SJSA1 (cell line): ENCODE data around the gene ADAM12. TPM values are rescaled to one million over a fixed set of nuclear protein-coding genes. Genes with fewer than 3 reads are reported as not detected.

ENCODE experiments used
- DNase-seq, 2 experiments: peaks; one replicate each; pipeline ENCODE4 v3.0.0-alpha.2; 2015 to 2020; ENCODE audit warnings: low spot score in 2 of 2, low read depth in 1 of 2
- H3K27ac ChIP-seq: fragments of 250-450 bp; sonication (Bioruptor Pico); 2 replicates; pipeline ENCODE4 v1.5.1; 2020; ENCODE audit warnings: mild to moderate bottlenecking, moderate library complexity
- H3K27me3 ChIP-seq: fragments of 250-450 bp; sonication (Bioruptor Pico); replicated peaks from 2 replicates; pipeline ENCODE4 v1.5.1; 2020; ENCODE audit warnings: mild to moderate bottlenecking, moderate library complexity
- H3K36me3 ChIP-seq: fragments of 250-450 bp; sonication (Bioruptor Pico); 2 replicates; pipeline ENCODE4 v1.5.1; 2020; ENCODE audit warnings: mild to moderate bottlenecking
- H3K4me1 ChIP-seq: fragments of 250-450 bp; sonication (Bioruptor Pico); replicated peaks from 2 replicates; pipeline ENCODE4 v1.6.1; 2021; ENCODE audit warnings: mild to moderate bottlenecking
- H3K4me3 ChIP-seq: fragments of 250-450 bp; sonication (Bioruptor Pico); 2 replicates; pipeline ENCODE4 v1.5.1; 2020; ENCODE audit warnings: mild to moderate bottlenecking
- H3K9me3 ChIP-seq: fragments of 250-450 bp; sonication (Bioruptor Pico); replicated peaks from 2 replicates; pipeline ENCODE4 v1.5.1; 2020; ENCODE audit warnings: mild to moderate bottlenecking
- total RNA-seq: library from RNA; depleted of rRNA; stranded (reverse); fragments of >200 nt; shearing (Covaris generic); gene quantifications from 2 replicates; pipeline ENCODE4 v1.2.3, GENCODE V29; 2014

The ADAM12 gene
- total RNA-seq, 1 experiment from 2014 or later = 3.6 TPM

DNA sequence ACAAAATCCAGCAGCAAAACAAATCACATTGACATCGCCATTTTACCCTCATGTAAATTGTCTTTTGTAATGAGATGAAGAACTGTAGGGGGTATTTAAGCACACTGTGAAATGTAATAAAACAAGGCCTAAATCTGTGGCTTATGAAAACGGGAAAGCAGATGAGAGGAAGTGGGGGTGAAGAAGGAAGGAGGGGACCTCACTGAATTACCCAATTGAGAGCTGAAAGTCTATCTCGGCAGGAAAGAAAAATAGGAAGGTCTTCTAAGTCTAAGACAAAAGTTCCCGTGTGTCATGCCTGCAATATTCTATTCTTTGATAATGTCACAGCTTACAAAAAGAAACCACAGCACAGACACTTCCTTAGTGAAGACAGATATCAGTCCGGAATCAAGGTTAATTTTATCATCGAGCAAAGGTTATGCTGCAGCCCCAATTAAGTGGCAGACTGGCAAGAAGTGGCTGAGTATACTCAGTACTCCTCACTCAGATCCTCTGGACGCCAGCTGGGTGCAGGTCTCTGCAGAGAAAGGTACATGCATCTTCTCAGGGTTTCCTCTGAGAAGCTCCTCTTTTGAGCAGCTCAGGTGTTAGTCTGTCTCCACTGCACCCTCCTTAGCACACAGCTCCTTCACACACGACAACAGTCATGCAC is 252.2 kb downstream of the ADAM12 start:
- Histone ChIP-seq H3K27ac (no peak overlapping the region), H3K36me3 (no peaks in the 10 kb centered on the region), H3K4me1 (peaks cover 25% of the 10 kb centered on the region), H3K27me3 (no peaks in the 10 kb centered on the region), H3K9me3 (no peaks in the 10 kb centered on the region), H3K4me3 (no peak overlapping the region)
- DNase-seq = no peak

DNA sequence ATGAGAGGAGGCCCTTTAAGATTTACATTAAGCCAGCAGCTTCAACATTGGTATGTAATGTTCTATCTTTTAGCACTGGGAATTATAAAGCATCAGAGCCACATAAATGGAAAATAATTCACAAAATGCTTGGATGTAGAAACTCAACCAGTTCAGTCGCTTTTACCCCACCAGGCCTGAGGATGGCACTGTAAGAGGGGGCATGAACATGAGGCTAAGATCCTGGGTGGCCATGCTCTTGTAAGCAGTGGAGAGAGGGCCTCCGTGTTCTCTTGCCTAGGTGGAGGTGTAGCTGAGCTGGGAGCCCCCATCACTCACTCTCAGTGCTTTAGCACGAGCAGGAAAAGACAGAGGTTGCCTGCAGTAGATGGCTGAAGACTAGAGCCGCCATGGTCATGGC is 253.1 kb downstream of the ADAM12 start:
- Histone ChIP-seq H3K27me3 (no peaks in the 10 kb centered on the region), H3K4me1 (peaks cover 25% of the 10 kb centered on the region), H3K4me3 (no peak overlapping the region), H3K36me3 (no peaks in the 10 kb centered on the region), H3K9me3 (no peaks in the 10 kb centered on the region), H3K27ac (peak overlapping the region; percentile 85)
- DNase-seq = peak in 1 of 2 experiments; percentile 25

DNA sequence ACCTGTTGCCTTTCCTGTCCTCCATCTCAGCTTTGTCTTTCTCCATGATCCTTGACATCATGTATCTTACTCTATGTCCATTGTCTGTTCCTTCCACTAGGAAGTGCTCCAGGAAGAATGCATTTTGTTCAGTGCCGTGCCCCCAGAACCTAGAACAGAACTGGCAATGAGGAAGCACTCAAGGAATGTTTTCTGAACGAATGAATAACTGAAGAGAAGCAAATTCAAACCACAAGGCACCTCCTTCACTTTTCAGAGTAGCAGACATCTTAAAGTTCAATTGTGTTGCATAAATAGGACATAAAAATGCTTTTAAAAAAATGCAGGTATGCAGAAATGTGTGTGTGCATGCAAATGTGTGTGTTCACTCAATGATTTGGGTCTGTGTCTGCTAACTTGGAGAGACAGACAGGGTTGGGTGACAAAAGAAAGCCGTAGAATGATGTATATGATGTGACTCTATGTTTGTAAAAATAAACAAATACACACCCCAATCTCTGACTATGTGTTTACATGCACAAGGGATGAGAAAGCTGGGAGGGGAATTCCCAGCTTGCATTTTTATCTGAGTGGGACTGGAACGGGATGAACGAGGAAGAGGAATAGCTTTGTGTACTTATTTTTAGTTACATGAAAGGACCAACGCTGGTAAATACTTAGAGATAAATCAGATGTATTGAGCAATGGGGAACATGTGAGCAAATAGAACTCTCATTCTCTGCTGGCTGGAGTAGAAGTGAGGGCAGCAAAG is 254.2 kb downstream of the ADAM12 start:
- Histone ChIP-seq H3K9me3 (no peaks in the 10 kb centered on the region), H3K4me1 (peaks cover 25% of the 10 kb centered on the region), H3K27me3 (no peaks in the 10 kb centered on the region), H3K27ac (peak overlapping the region; percentile 85), H3K4me3 (no peak overlapping the region), H3K36me3 (no peaks in the 10 kb centered on the region)
- DNase-seq = peak; percentile 81 to 96

DNA sequence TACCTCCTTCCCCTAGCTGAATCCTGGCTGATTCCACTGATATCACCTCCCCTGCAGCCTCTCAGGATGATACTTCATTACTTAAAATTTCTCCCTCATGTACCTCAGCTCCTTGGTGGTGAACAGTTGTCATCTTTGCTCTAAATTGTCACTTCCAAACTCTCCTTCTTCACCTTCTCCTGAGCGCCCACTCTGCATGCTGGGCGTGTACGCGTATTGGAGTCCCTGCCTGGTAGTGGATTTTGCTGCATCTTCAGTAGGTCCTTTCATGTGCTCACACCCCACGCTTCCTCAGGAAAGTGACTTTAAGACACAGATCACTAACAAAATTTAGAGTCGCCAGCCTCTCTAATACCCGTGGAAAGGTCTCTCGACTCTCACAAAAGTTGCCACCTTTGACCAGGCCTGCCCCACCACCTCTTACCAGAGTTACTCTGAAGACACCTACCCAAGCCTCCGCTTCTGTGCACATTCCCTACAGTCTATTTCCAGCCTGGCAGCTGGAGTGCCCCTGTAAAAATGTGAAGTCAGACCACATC is 255.1 kb downstream of the ADAM12 start:
- H3K36me3 ChIP-seq = no peaks in the 10 kb centered on the region
- no peaks in the 10 kb centered on the region for H3K27me3 ChIP-seq
- H3K4me1 ChIP-seq = peaks cover 25% of the 10 kb centered on the region
- H3K27ac ChIP-seq = peak overlapping the region; percentile 85
- DNase-seq = no peak
- H3K4me3 ChIP-seq = no peak overlapping the region
- H3K9me3 ChIP-seq = no peaks in the 10 kb centered on the region

DNA sequence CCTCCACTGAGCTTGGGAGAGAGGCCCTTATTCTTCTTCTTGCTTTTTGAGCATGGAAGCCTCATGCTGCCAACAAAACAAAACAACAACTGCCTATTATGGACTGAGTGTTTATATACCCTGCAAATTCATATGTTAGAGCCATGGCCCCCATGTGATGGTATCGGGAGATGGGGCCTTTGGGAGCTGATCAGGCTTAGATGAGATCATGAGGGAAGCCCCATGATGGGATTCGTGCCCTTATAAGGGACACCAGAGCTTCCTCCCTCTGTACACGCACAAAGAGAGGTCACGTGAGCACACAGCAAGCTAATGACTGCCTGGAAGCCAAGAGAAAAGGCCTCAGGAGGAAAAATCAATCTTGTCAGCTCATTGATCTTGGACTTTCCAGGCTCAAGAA is 256.9 kb downstream of the ADAM12 start:
- no peak overlapping the region for H3K27ac ChIP-seq
- H3K4me1 ChIP-seq = peaks cover 25% of the 10 kb centered on the region
- no peaks in the 10 kb centered on the region for H3K36me3 ChIP-seq
- H3K9me3 ChIP-seq = no peaks in the 10 kb centered on the region
- DNase-seq = no peak
- no peaks in the 10 kb centered on the region for H3K27me3 ChIP-seq
- H3K4me3 ChIP-seq = no peak overlapping the region

DNA sequence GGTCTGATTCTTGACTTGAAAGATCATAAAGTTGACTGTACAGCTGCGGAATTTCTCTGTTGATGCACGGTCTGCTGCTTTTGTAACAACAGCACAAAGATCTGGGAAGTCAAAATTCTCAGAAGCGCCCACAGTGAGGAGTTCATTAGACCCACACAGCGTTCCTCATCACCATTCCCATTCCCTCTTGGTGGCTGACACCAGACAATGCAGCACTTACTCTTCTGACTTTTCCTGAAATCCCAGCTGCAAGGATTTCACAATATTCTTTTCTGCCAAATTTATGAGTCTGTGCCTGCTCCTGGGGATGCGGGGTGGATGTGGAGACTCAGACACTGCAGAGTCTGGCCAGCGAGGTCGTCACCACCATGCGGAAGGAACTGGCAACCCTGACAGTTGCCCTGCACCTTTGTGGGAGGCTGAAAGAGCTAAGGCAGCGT is 258.0 kb downstream of the ADAM12 start:
- peaks cover 23% of the 10 kb centered on the region for H3K4me1 ChIP-seq

DNA sequence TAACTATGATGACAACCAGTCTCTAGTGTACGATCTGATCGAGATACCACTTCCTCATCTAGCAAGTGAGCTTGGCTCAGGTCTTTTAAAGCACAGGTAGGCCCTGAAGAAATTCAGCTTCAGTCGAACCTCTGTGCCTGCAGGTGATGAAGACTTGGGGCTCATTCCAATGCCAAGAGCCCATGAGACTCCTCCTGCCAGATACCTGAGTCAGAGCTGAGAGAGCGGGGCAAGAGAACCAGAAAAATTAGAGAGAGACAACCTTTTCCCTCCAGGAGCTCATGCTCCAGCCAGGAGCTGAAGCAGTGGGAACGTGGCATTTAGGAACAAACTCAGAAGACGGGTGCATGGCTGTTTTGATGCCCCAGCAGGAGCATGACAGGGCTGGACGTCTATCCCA is 259.3 kb downstream of the ADAM12 start:
- no peaks in the 10 kb centered on the region for H3K27me3 ChIP-seq
- no peak overlapping the region for H3K27ac ChIP-seq
- no peak overlapping the region for H3K4me3 ChIP-seq
- no peaks in the 10 kb centered on the region for H3K9me3 ChIP-seq
- H3K4me1 ChIP-seq = peaks cover 11% of the 10 kb centered on the region
- no peak for DNase-seq
- H3K36me3 ChIP-seq = no peaks in the 10 kb centered on the region

More for the DNA sequence above, 258.0 kb downstream of the ADAM12 start:
- DNase-seq = no peak
- Histone ChIP-seq H3K27me3 (no peaks in the 10 kb centered on the region), H3K9me3 (no peaks in the 10 kb centered on the region), H3K4me3 (no peak overlapping the region), H3K27ac (no peak overlapping the region), H3K36me3 (no peaks in the 10 kb centered on the region)

DNA sequence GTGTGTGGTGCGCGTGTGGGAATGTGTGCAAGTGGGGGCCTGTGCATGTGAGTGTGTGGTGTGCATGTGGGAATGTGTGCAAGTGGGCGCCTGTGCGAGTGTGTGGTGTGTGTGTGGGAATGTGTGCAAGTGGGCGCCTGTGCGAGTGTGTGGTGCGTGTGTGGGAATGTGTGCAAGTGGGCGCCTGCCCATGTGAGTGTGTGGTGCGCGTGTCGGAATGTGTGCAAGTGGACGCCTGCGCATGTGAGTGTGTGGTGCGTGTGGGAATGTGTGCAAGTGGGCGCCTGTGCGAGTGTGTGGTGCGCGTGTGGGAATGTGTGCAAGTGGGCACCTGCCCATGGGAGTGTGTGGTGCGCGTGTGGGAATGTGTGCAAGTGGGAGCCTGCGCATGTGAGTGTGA is 259.7 kb downstream of the ADAM12 start:
- Histone ChIP-seq H3K36me3 (no peaks in the 10 kb centered on the region), H3K4me1 (peaks cover 6% of the 10 kb centered on the region), H3K27me3 (no peaks in the 10 kb centered on the region), H3K9me3 (no peaks in the 10 kb centered on the region), H3K4me3 (no peak overlapping the region), H3K27ac (no peak overlapping the region)
- no peak for DNase-seq

DNA sequence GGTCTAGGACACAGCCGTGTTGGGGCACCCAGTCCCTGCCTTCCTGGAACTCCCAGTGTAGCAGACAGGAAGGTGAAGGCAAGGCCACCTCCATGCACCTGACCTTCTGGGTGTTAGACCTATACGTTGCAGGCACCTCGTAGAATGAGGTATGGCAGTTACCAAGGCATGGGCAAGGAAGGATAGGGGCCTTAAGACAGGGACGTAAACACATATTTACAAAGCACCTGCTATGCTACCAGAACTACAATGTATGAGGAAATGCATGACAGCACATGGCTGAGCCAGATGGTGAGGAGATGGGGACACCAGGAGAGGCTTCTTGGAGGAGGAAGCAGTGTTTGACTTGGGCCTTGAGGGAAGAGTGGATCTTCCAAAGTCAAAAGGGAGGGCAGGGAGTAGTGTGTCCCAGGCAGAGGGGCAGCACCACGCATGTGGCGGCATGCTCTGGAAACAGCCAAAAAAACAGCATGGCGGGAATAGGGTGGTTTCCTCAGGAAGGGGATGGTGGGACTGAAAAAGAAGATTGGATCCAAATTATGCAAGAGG is 260.7 kb downstream of the ADAM12 start:
- no peaks in the 10 kb centered on the region for H3K9me3 ChIP-seq
- no peak overlapping the region for H3K4me3 ChIP-seq
- DNase-seq = no peak
- H3K27me3 ChIP-seq = no peaks in the 10 kb centered on the region
- H3K36me3 ChIP-seq = no peaks in the 10 kb centered on the region
- no peaks in the 10 kb centered on the region; the same call in 1 of the 2 replicates for H3K4me1 ChIP-seq
- no peak overlapping the region for H3K27ac ChIP-seq

DNA sequence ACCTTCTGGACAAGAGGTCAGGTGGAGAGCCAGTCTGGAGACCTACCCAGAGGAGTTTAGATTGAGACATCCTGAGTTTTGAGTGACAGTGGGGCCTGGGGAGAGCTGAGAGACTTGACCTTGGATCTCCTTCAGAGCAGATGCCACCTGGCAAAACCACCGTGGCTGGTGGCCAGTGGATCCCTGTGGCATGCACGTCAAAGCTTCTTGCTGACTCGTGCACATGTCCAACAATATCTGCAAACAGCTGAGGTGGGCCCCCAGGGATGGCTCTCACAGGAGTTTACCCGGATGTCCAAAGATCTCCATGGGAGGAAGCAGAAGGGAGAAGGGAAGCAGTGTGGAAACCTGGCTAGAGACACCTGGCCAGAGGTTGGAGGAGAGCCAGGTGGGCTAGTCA is 261.4 kb downstream of the ADAM12 start:
- no peak overlapping the region for H3K4me3 ChIP-seq
- no peaks in the 10 kb centered on the region for H3K36me3 ChIP-seq
- peak in 1 of 2 experiments; percentile 38 for DNase-seq
- no peaks in the 10 kb centered on the region for H3K27me3 ChIP-seq
- no peak overlapping the region for H3K27ac ChIP-seq
- H3K9me3 ChIP-seq = no peaks in the 10 kb centered on the region
- H3K4me1 ChIP-seq = no peaks in the 10 kb centered on the region

DNA sequence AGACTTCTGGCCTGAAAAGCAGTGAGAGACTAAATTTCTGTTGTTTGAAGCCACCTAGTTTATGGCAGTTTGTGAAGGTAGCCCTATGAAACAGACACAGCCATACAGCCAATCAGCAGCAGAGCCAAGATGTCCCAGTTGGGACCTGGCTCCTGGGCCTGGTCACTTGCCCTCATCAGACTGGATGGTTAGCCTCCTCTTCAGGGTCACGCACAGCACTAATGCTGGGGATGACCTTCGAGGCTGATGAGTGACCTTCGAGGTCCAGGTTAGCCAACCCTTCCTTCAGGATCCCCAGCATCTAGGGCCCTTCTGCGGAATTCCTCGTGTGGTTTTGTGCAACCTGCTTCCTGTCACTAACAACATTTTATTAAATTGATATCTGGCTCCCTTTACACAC is 262.3 kb downstream of the ADAM12 start:
- no peak for DNase-seq
- Histone ChIP-seq H3K9me3 (no peaks in the 10 kb centered on the region), H3K4me1 (no peaks in the 10 kb centered on the region), H3K4me3 (no peak overlapping the region), H3K27me3 (no peaks in the 10 kb centered on the region), H3K36me3 (no peaks in the 10 kb centered on the region), H3K27ac (no peak overlapping the region)

DNA sequence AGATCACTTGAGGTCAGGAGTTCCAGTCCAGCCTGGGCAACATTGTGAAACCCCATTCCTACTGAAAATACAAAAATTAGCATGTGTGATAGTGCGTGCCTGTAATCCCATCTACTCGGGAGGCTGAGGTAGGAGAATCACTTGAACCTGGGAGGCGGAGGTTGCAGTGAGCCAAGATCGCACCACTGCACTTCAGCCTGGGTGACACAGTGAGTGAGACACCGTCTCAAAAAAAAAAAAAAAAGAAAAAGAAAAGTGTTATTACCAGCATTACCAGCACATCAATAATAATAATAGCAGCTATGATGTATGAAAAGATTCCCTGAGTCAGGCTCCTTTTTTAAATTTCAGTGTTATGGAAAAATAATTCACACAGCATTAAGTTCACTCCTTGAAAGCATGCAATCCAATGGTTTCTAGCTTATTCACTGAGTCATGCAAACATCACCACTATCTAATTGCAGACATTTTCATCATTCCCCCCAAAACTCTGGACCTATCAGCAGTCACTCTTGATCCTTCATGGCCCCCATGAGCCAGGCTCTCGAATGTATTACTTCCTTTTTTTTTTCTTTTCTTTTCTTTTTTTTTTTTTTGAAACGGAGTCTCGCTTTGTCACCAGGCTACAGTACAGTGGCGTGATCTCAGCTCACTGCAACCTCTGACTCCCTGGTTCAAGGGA is 263.5 kb downstream of the ADAM12 start:
- Histone ChIP-seq H3K4me1 (no peaks in the 10 kb centered on the region), H3K4me3 (no peak overlapping the region), H3K27ac (no peak overlapping the region), H3K36me3 (no peaks in the 10 kb centered on the region), H3K27me3 (no peaks in the 10 kb centered on the region), H3K9me3 (no peaks in the 10 kb centered on the region)
- no peak for DNase-seq

DNA sequence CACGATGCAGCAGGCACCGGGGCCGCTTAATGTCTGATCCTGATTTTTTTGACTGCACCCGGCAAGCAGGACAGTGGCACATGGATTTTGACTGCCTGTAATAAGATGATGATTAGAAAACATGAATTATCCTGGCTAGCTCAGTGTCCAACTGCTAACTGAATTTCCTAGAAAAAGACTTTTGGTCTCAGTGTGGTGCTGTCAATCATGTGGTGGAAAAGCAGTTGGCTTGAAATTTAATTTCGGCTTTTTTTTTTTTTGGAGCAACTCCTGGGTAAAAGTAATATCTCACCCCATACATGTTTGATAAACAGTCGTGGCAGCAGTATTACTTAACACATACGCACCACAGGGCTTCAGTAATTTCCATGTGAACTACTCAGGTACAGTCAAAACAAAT is 264.2 kb downstream of the ADAM12 start:
- no peak for DNase-seq
- Histone ChIP-seq H3K9me3 (no peaks in the 10 kb centered on the region), H3K27ac (no peak overlapping the region), H3K4me3 (no peak overlapping the region), H3K4me1 (no peaks in the 10 kb centered on the region), H3K27me3 (no peaks in the 10 kb centered on the region), H3K36me3 (no peaks in the 10 kb centered on the region)

DNA sequence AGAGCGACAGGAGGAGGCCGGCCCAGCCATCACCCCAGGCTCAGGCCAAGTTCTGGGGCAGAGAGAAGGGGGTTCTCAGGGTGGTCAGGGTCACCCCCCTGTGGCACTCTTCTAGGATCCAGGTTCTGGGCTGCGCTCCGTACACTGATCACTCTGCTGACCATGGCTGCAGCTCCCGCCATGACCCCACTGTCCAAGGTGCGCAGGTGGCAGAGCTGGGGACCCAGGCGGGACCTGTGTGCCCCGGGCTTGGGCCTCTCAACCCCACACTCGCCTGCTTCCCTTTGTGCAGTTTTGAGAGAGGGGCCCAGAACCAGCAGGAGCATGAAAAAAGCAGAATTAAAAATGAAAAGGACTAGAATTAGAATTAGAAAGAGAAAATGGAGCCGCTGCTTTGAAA is 264.8 kb downstream of the ADAM12 start:
- no peaks in the 10 kb centered on the region for H3K4me1 ChIP-seq
- H3K4me3 ChIP-seq = no peak overlapping the region
- H3K27ac ChIP-seq = no peak overlapping the region
- H3K36me3 ChIP-seq = no peaks in the 10 kb centered on the region
- no peak for DNase-seq
- no peaks in the 10 kb centered on the region for H3K9me3 ChIP-seq
- no peaks in the 10 kb centered on the region for H3K27me3 ChIP-seq
